SK-N-SH (cell line): ENCODE results near the gene PIEZO2.

ENCODE experiments used
- CTCF ChIP-seq: fragments of 200-600 bp; sonication (generic); IDR thresholded peaks from 2 replicates; pipeline ENCODE4 v1.6.1; 2017; ENCODE audit warnings: antibody characterized with exemption, mild to moderate bottlenecking, moderate library complexity
- EZH2phosphoT487 ChIP-seq: fragments of 200-600 bp; sonication (generic); IDR thresholded peaks from 2 replicates; pipeline ENCODE4 v1.6.1; 2017; ENCODE audit warnings: low read depth, mixed run types, mild to moderate bottlenecking, antibody characterized with exemption, moderate library complexity, borderline replicate concordance
- FOSL2 ChIP-seq: IDR thresholded peaks from 2 replicates; pipeline ENCODE4 v1.4.0; 2012; ENCODE audit warnings: low read depth, mild to moderate bottlenecking, moderate library complexity, borderline replicate concordance
- FOXM1 ChIP-seq: IDR thresholded peaks from 2 replicates; pipeline ENCODE4 v1.4.0; 2012; ENCODE audit warnings: low read depth, mild to moderate bottlenecking
- NFIC ChIP-seq: IDR thresholded peaks from 2 replicates; pipeline ENCODE4 v1.4.0; 2012; ENCODE audit warnings: borderline replicate concordance
- POLR2AphosphoS5 ChIP-seq: IDR thresholded peaks from 2 replicates; pipeline ENCODE4 v1.6.1; 2012; ENCODE audit warnings: low read depth, low read length
- RAD21 ChIP-seq: IDR thresholded peaks from 2 replicates; pipeline ENCODE4 v1.6.1; 2012; ENCODE audit warnings: mild to moderate bottlenecking, low read length
- RCOR1 ChIP-seq: fragments of 150-350 bp; IDR thresholded peaks from 2 replicates; pipeline ENCODE4 v1.6.1; 2017; ENCODE audit warnings: antibody characterized with exemption, low read length
- REST ChIP-seq: IDR thresholded peaks from 2 replicates; pipeline ENCODE4 v1.6.1; 2012; ENCODE audit warnings: mild to moderate bottlenecking, low read depth, low read length, moderate library complexity
- SMC3 ChIP-seq: IDR thresholded peaks from 2 replicates; pipeline ENCODE4 v1.6.1; 2012; ENCODE audit warnings: low read depth, low read length, improper control_type of control experiment

GRCh38 chr18:10680271-10680596 is 469.1 kb downstream of the PIEZO2 start:
- TF ChIP-seq RAD21 (no peak), CTCF (no peak), POLR2AphosphoS5 (no peak), EZH2phosphoT487 (no peak), NFIC (no peak), SMC3 (no peak), RCOR1 (no peak), FOXM1 (no peak), REST (no peak), FOSL2 (no peak)
